Smooth muscle cell of the brain vasculature (primary cell): ENCODE results near the gene COMP.
"Not testable (repeated sequence)": the region's sequence is repeated elsewhere in the genome, so short reads cannot be mapped to it uniquely, and the experiment has no call there.

Experiments
- DNase-seq: peaks from one replicate; pipeline ENCODE4 v3.0.0-alpha.2; 2012; ENCODE audit warnings: low read depth, low spot score

The COMP gene

GRCh38 chr19:18749362-18750231 is 41.5 kb downstream of the COMP start:
- no peak for DNase-seq

GRCh38 chr19:18746401-18747325 is 44.4 kb downstream of the COMP start:
- DNase-seq: no peak

GRCh38 chr19:18745931-18746330 is 45.2 kb downstream of the COMP start:
- no peak for DNase-seq

GRCh38 chr19:18745012-18745735 is 45.9 kb downstream of the COMP start:
- no peak for DNase-seq

- DNase-seq: no peak
Observed at GRCh38 chr19:18743784-18744418, 47.2 kb downstream of the COMP start.

- no peak for DNase-seq
Observed at GRCh38 chr19:18742838-18743783, 48.0 kb downstream of the COMP start.

- DNase-seq: no peak
Observed at GRCh38 chr19:18742324-18742723, 48.8 kb downstream of the COMP start.

- no peak for DNase-seq
Observed at GRCh38 chr19:18741124-18742121, 49.7 kb downstream of the COMP start.

- no peak for DNase-seq
Observed at GRCh38 chr19:18738961-18739690, 52.0 kb downstream of the COMP start.

GRCh38 chr19:18737954-18738351 is 53.2 kb downstream of the COMP start:
- DNase-seq: no peak

- no peak for DNase-seq
Observed at GRCh38 chr19:18737337-18737953, 53.7 kb downstream of the COMP start.

- DNase-seq: no peak
Observed at GRCh38 chr19:18736415-18737336, 54.4 kb downstream of the COMP start.

- DNase-seq: no peak
Observed at GRCh38 chr19:18735752-18736151, 55.4 kb downstream of the COMP start.

GRCh38 chr19:18735324-18735723 is 55.8 kb downstream of the COMP start:
- no peak for DNase-seq

GRCh38 chr19:18733762-18734332 is 57.3 kb downstream of the COMP start:
- DNase-seq: not testable (repeated sequence)

GRCh38 chr19:18733196-18733647 is 57.9 kb downstream of the COMP start:
- DNase-seq: peak; percentile 20
